ENCODE data around the gene NGDN. TPM values are rescaled to one million over a fixed set of nuclear protein-coding genes. Genes with fewer than 3 reads are reported as not detected.

Gene NGDN
- total RNA-seq, 2 donors from 2014 or later = 21.4 to 27.6 TPM

DNA sequence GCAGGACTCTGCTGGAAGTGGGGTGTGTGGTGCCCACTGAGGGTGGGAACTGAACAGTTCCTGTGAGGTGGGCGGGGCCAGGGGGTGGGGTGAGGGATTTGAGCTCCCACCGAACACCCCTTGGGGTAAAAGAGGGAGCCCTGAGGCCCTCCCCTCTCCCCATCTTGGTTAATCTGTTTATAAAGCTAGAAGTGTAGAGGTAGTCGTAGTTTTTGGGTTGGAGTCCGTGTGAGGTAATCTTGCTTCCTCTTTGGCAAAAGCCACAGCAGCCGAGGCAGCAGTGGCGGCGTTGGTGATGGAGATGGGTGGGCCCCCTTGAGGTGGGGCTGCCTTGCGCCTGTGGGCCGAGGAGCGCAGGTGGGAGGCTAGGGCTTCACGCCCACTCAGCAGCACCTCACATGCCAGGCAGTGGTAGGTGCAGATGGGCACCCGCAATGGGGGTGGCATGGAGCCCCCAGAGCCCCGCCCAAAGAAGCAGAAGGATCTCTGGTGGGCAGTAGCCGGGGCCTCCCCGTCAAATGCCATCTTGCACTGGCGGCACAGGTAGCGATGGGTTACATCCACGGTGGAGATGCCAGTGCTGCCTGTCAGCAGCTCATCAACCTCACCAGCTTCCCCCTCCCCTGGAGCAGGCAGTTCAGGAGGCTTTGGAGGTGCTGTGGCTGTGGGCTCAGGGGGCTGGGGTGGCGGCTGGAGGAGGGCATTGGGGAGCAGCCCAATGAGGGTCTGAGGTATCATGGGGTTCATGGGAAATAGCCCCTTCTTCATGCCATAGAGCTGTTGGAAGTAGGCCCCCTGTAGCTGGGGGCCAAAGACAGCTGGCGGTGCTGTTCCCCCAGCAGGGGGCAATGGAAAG, 52.5 kb downstream of the NGDN start:
- no peaks in the 10 kb centered on the region for H3K27me3 ChIP-seq
- H3K4me1 ChIP-seq = no peaks in the 10 kb centered on the region
- no peak overlapping the region for H3K4me3 ChIP-seq
- no peak for DNase-seq
- H3K36me3 ChIP-seq = no peaks in the 10 kb centered on the region
- intact Hi-C loops (cut with DNase I) = no loop called here
- no peak overlapping the region for H3K27ac ChIP-seq
- TF ChIP-seq, protein P1, sequence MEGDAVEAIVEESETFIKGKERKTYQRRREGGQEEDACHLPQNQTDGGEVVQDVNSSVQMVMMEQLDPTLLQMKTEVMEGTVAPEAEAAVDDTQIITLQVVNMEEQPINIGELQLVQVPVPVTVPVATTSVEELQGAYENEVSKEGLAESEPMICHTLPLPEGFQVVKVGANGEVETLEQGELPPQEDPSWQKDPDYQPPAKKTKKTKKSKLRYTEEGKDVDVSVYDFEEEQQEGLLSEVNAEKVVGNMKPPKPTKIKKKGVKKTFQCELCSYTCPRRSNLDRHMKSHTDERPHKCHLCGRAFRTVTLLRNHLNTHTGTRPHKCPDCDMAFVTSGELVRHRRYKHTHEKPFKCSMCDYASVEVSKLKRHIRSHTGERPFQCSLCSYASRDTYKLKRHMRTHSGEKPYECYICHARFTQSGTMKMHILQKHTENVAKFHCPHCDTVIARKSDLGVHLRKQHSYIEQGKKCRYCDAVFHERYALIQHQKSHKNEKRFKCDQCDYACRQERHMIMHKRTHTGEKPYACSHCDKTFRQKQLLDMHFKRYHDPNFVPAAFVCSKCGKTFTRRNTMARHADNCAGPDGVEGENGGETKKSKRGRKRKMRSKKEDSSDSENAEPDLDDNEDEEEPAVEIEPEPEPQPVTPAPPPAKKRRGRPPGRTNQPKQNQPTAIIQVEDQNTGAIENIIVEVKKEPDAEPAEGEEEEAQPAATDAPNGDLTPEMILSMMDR (IDR thresholded peaks at IDR 0.05) = no peak
- no peaks in the 10 kb centered on the region for H3K9me3 ChIP-seq
- H3K9ac ChIP-seq (ENCODE audit: low read depth in 2 of 2, low read length in 2 of 2) = no peak overlapping the region

DNA sequence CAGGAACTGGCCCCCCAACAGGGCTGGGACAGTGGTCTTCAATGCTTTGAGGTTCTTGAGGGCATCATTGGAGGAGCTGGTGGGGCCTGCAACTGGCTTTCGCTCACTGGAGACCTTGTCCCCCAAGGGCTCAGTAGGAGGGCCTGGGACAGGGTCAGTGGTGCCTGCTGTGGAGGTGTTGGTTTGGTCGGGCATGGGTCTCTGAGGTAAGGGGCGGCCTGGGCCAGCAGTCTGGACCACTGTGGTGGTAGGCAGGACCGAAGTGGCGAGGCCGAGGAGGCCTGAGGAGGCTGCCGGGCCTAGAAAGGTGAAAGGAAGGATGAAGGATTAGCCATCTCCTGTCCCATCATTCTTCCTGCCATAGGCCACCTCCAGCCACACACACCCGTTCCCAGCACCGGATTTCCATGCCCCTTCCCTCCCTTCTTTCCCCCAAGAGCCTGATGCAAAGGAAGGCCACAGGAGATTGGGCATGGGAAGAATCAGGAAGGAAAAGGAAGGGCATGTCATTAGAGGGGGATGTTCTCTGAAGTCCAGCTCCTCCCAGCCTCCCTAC, 53.2 kb downstream of the NGDN start:
- Histone ChIP-seq H3K9me3 (no peaks in the 10 kb centered on the region), H3K27me3 (no peaks in the 10 kb centered on the region), H3K27ac (no peak overlapping the region), H3K9ac (ENCODE audit: low read depth in 2 of 2, low read length in 2 of 2) (no peak overlapping the region), H3K4me3 (no peak overlapping the region), H3K36me3 (no peaks in the 10 kb centered on the region), H3K4me1 (no peaks in the 10 kb centered on the region)
- TF ChIP-seq, protein P1 (IDR thresholded peaks at IDR 0.05) = no peak
- intact Hi-C loops (cut with DNase I) = no loop called here
- no peak for DNase-seq

- no peak for DNase-seq
- TF ChIP-seq, protein P1 (IDR thresholded peaks at IDR 0.05) = no peak
- Histone ChIP-seq H3K9ac (ENCODE audit: low read depth in 2 of 2, low read length in 2 of 2) (no peak overlapping the region), H3K9me3 (no peaks in the 10 kb centered on the region), H3K4me1 (no peaks in the 10 kb centered on the region), H3K36me3 (no peaks in the 10 kb centered on the region), H3K27me3 (no peaks in the 10 kb centered on the region), H3K27ac (no peak overlapping the region), H3K4me3 (no peak overlapping the region)
- intact Hi-C loops (cut with DNase I) = no loop called here
Observed at GRCh38 chr14:23523229-23524016, 53.9 kb downstream of the NGDN start.

DNA sequence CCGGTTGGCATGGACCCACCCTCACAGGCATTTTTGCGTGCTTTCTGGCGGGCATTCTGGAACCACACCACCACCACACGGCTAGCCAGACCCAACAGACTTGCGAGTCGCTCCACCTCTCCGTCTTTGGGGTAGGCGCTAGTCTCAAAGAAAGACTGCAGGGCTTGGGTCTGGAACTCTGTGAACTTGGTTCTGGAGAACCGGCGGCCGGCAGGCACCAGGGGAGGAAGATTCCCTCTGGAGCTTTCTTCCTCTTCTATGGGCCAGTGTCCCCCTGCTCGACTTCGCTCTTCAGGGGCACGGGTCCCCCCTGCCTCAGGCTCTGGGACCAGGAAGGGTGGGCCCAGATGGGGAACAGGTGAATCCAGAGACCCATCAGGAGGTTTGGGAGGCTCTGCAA, 55.5 kb downstream of the NGDN start:
- TF ChIP-seq, protein P1 (IDR thresholded peaks at IDR 0.05) = no peak
- intact Hi-C loops (cut with DNase I) = no loop called here
- no peak for DNase-seq
- H3K4me1 ChIP-seq = no peaks in the 10 kb centered on the region
- H3K36me3 ChIP-seq = no peaks in the 10 kb centered on the region
- H3K27me3 ChIP-seq = no peaks in the 10 kb centered on the region
- H3K9ac ChIP-seq (ENCODE audit: low read depth in 2 of 2, low read length in 2 of 2) = no peak overlapping the region
- H3K4me3 ChIP-seq = no peak overlapping the region
- no peak overlapping the region for H3K27ac ChIP-seq
- no peaks in the 10 kb centered on the region for H3K9me3 ChIP-seq

DNA sequence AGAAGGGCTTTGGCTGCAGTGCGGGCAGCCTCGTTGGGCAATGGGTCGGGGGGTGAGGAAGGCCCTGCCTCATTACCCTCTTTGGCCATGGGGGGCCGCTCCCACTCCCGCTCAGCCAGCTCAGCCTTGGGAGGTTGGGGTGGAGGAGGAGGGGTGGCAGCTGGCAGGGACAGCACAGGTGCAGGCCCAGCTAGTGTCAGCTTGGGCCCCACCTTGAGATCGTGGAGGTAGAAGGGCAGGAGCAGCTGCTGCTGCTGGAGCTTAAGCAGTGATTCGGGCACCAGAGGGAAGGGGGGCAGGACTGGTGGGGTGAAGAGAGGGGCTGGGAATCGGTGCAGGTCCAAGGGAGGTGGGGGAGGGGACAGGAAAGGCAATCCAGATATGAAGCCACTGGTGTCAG, 56.1 kb downstream of the NGDN start:
- Histone ChIP-seq H3K27ac (no peak overlapping the region), H3K27me3 (no peaks in the 10 kb centered on the region), H3K9ac (ENCODE audit: low read depth in 2 of 2, low read length in 2 of 2) (no peak overlapping the region), H3K9me3 (no peaks in the 10 kb centered on the region), H3K4me3 (no peak overlapping the region), H3K36me3 (no peaks in the 10 kb centered on the region), H3K4me1 (no peaks in the 10 kb centered on the region)
- intact Hi-C loops (cut with DNase I) = no loop called here
- DNase-seq = no peak
- TF ChIP-seq, protein P1 (IDR thresholded peaks at IDR 0.05) = no peak

Other genes with a start within 250 kb of the NGDN start
- gene RNF212B, start 231.8 kb upstream of the NGDN start, total RNA-seq = not detected
- 10 to 100 TPM; 16.5 to 21.9 TPM for gene HOMEZ, start 183.6 kb upstream of the NGDN start, total RNA-seq
- 10 to 100 TPM in 1 of 2 donors, 1 to 10 TPM in 1; 7.6 to 12.6 TPM for gene PPP1R3E, start 166.8 kb upstream of the NGDN start, total RNA-seq
- gene BCL2L2, start 162.9 kb upstream of the NGDN start, total RNA-seq = 10 to 100 TPM; 26.2 to 42.7 TPM
- 100 to 1,000 TPM; 122 to 197 TPM for gene PABPN1, start 148.2 kb upstream of the NGDN start, total RNA-seq
- 1 to 10 TPM; 3.9 to 6.7 TPM for gene SLC22A17, start 116.8 kb upstream of the NGDN start, total RNA-seq
- gene EFS, start 104.5 kb upstream of the NGDN start, total RNA-seq = 1 to 10 TPM; 1.1 to 2.3 TPM
- not detected for gene IL25, start 96.9 kb upstream of the NGDN start, total RNA-seq
- under 1 TPM; 0.40 to 0.66 TPM for gene CMTM5, start 92.7 kb upstream of the NGDN start, total RNA-seq
- gene MYH6, start 61.4 kb upstream of the NGDN start, total RNA-seq = 1 to 10 TPM in 1 of 2 donors, not detected in 1; 1.6 TPM
- gene MYH7, start 34.0 kb upstream of the NGDN start, total RNA-seq = 1 to 10 TPM in 1 of 2 donors, not detected in 1; 1.2 TPM
- 1 to 10 TPM; 1.8 to 2.0 TPM for gene ZFHX2, start 82.1 kb downstream of the NGDN start, total RNA-seq
- gene THTPA, start 86.6 kb downstream of the NGDN start, total RNA-seq = 10 to 100 TPM in 1 of 2 donors, 1 to 10 TPM in 1; 9.0 to 21.0 TPM
- 100 to 1,000 TPM; 154 to 214 TPM for gene AP1G2, start 98.1 kb downstream of the NGDN start, total RNA-seq
- gene JPH4, start 109.1 kb downstream of the NGDN start, total RNA-seq = under 1 TPM; 0.30 to 0.58 TPM
- 1 to 10 TPM in 1 of 2 donors, under 1 TPM in 1; 0.56 to 2.1 TPM for gene DHRS2, start 166.7 kb downstream of the NGDN start, total RNA-seq

Measured in colonic mucosa (tissue), 4 donors.